Right lobe of liver (tissue), 6 donors: ENCODE data around the gene DSP. TPM values are rescaled to one million over a fixed set of nuclear protein-coding genes. Genes with fewer than 3 reads are reported as not detected.
A peak's percentile ranks its signal among the peaks of the same experiment; 100 is the strongest.

ENCODE experiments used
- ATAC-seq, 4 donors: fragments of 200-7000 bp; cut with Tn5 transposase; one replicate each; pipeline ENCODE4 v1.9.1; 2020; ENCODE audit warnings: mild to moderate bottlenecking in 4 of 4, moderate library complexity in 4 of 4
- DNase-seq, 3 donors: peaks; one replicate each; pipeline ENCODE4 v3.0.0-alpha.2; 2020
- H3K27ac ChIP-seq, 3 donors: fragments of 200-600 bp; one replicate each; pipeline ENCODE4 v1.8.0; 2022
- H3K27me3 ChIP-seq, 2 donors: fragments of 200-600 bp; one replicate each; pipeline ENCODE4 v1.8.0; 2022
- H3K36me3 ChIP-seq, 4 donors: fragments of 200-600 bp; sonication (generic) in 1 of 4; one replicate each; pipeline versions ENCODE4 v1.5.1 to v1.8.0; 2017 to 2022; ENCODE audit warnings: control low read depth in 1 of 4
- H3K4me1 ChIP-seq, 4 donors: fragments of 200-600 bp; sonication (generic) in 1 of 4; one replicate each; pipeline versions ENCODE4 v1.5.1 to v1.8.0; 2017 to 2022; ENCODE audit warnings: control low read depth in 1 of 4
- H3K4me3 ChIP-seq, 3 donors: fragments of 200-600 bp; one replicate each; pipeline ENCODE4 v1.8.0; 2022
- H3K9me3 ChIP-seq, 4 donors: fragments of 200-600 bp; sonication (generic) in 1 of 4; one replicate each; pipeline versions ENCODE4 v1.5.1 to v1.8.0; 2017 to 2022; ENCODE audit warnings: control low read depth in 1 of 4
- CTCF ChIP-seq, 4 donors: fragments of 200-600 bp in 3 of 4; fragments of 450-650 bp in 1 of 4; IDR thresholded peaks; one replicate each; pipeline versions ENCODE4 v1.5.1 to v1.8.0; 2016 to 2022; ENCODE audit warnings: antibody characterized with exemption in 4 of 4, mild to moderate bottlenecking in 2 of 4
- POLR2A ChIP-seq: fragments of 450-650 bp; IDR thresholded peaks from one replicate; pipeline ENCODE4 v1.6.1; 2017; ENCODE audit warnings: antibody characterized with exemption, mild to moderate bottlenecking
- WGBS: methylation state at CpG from one replicate; pipeline ENCODE4 v1.1.6; 2018; ENCODE audit warnings: low coverage, low lambda C conversion rate; ENCODE audit not compliant: insufficient coverage; ENCODE audit errors: missing lambda C conversion rate; 5-methylcytosine and 5-hydroxymethylcytosine counted together
- intact Hi-C, 2 donors: fragments of 100-400 bp; cut with DNase I; formaldehyde crosslinking; loops; one replicate each; pipeline versions ENCODE4 v1.11.2 to v1.14.1; 2022
- total RNA-seq, 6 experiments: library from RNA; depleted of rRNA in 2 of 6; stranded (reverse); fragments of >200 nt in 2 of 6; fragmentation: NEBNext Ultra II Directional in 3 of 6; extraction: Animal tissue kit (Norgen Biotek cat#: 25700) in 3 of 6; gene quantifications; one replicate each; pipeline versions ENCODE4 v1.1.0 to v1.2.4, GENCODE V29; 2016 to 2023
- donor health status: DM: no; HTN: yes; CAD: no.
- donor health status: DM: no; HTN: no; CAD: no.
- donor health status: DM: no; HTN: no; CAD: no.
- donor health status: DM: no; HTN: yes; CAD: no.
- donor health status: DM: no; HTN: yes; CAD: no.

Gene DSP
- total RNA-seq, 6 experiments from 2014 or later: 64.6 to 94.2 (median 82.1) TPM

GRCh38 chr6:7496266-7496875 is 45.1 kb upstream of the DSP start:
- Histone ChIP-seq H3K27ac (no peak overlapping the region), H3K9me3 (no peaks in the 10 kb centered on the region), H3K4me1 (no peaks in the 10 kb centered on the region), H3K36me3 (no peaks in the 10 kb centered on the region), H3K27me3 (no peaks in the 10 kb centered on the region), H3K4me3 (no peak overlapping the region)
- intact Hi-C loops: no loop called here
- DNase-seq (no peak), ATAC-seq (no peak)
- 68% methylated on average over 7 of the region's 12 CpGs for WGBS
- TF ChIP-seq CTCF (IDR thresholded peaks at IDR 0.05) (no peak), POLR2A (no peak)

- Histone ChIP-seq H3K9me3 (no peaks in the 10 kb centered on the region), H3K4me3 (no peak overlapping the region), H3K36me3 (no peaks in the 10 kb centered on the region), H3K27me3 (no peaks in the 10 kb centered on the region), H3K4me1 (no peaks in the 10 kb centered on the region), H3K27ac (no peak overlapping the region)
- intact Hi-C loops: no loop called here
- DNase-seq (no peak), ATAC-seq (peak in 1 of 4 donors; percentile 40)
- WGBS: 84% methylated on average over 10 of the region's 10 CpGs
- TF ChIP-seq POLR2A (no peak), CTCF (IDR thresholded peaks at IDR 0.05) (no peak)
Measured at GRCh38 chr6:7500752-7501282, 40.7 kb upstream of the DSP start.

GRCh38 chr6:7502743-7503142 is 38.7 kb upstream of the DSP start:
- 82% methylated on average over 4 of the region's 11 CpGs for WGBS
- Histone ChIP-seq H3K9me3 (no peaks in the 10 kb centered on the region), H3K4me3 (no peak overlapping the region), H3K27ac (no peak overlapping the region), H3K4me1 (no peaks in the 10 kb centered on the region), H3K36me3 (no peaks in the 10 kb centered on the region), H3K27me3 (no peaks in the 10 kb centered on the region)
- DNase-seq (no peak), ATAC-seq (no peak)
- intact Hi-C loops: no loop called here
- TF ChIP-seq POLR2A: no peak
- no peak for TF ChIP-seq CTCF (IDR thresholded peaks at IDR 0.05)

DNA sequence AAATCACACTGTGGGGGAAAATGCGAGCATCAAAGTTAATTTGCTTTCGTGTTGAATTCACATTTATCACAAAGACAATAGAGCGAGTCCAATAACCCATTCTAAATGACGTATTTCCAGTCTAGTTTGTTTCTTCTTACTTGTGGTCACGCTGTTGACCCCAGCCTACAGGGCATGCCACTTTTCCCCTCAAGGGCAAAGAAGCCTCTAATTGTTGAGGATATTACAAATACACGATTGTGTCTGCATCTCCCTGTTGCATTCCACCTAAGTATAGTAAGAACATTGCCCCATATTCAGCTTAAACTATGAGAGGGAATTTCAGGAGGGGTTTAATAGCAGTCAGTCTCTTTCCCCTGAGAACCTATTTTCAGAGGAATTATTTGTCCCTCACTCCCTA is 37.4 kb upstream of the DSP start:
- H3K36me3 ChIP-seq: no peaks in the 10 kb centered on the region
- intact Hi-C loops: no loop called here
- ATAC-seq (no peak), DNase-seq (no peak)
- H3K27me3 ChIP-seq: no peaks in the 10 kb centered on the region
- no peaks in the 10 kb centered on the region for H3K9me3 ChIP-seq
- TF ChIP-seq CTCF (IDR thresholded peaks at IDR 0.05): no peak
- no peak for TF ChIP-seq POLR2A
- no peak overlapping the region for H3K27ac ChIP-seq
- no peaks in the 10 kb centered on the region for H3K4me1 ChIP-seq
- H3K4me3 ChIP-seq: no peak overlapping the region
- 71% methylated on average over 6 of the region's 6 CpGs for WGBS
